Measurements from ENCODE around the gene TCF3. TPM values are rescaled to one million over a fixed set of nuclear protein-coding genes. Genes with fewer than 3 reads are reported as not detected.

The TCF3 gene
- total and polyA plus RNA-seq, 2 donors (not counting 3 experiments of a cell fraction or from before 2014, with no cell fraction given), result 147 to 193 TPM

- intact Hi-C loops (cut with micrococcal nuclease), result no loop called here
- Histone ChIP-seq H3K4me3 (replicated peaks in 1 of 3; ENCODE audit: insufficient read depth in 1 of 3, low read depth in 1 of 3, low read length in 3 of 3) (no peak overlapping the region), H4K20me1 (replicated peaks; ENCODE audit: control insufficient read depth, extremely low read depth, insufficient read depth, low read length) (no peaks in the 10 kb centered on the region), H2AFZ (ENCODE audit: low read depth, low read length) (no peak overlapping the region), H3K27me3 (ENCODE audit: control insufficient read depth in 2 of 2, insufficient read depth in 2 of 2, low read length in 2 of 2) (no peaks in the 10 kb centered on the region), H3K9me1 (replicated peaks; ENCODE audit: control insufficient read depth, extremely low read depth, insufficient read depth, low read length) (no peaks in the 10 kb centered on the region), H3K27ac (ENCODE audit: insufficient read depth, low read depth, low read length) (no peak overlapping the region), H3K4me2 (ENCODE audit: insufficient read depth, low read length) (no peak overlapping the region), H3K9me3 (replicated peaks; ENCODE audit: control insufficient read depth, insufficient read depth, low read length) (no peaks in the 10 kb centered on the region), H3K36me3 (ENCODE audit: control insufficient read depth in 2 of 2, extremely low read depth in 1 of 2, insufficient read depth in 2 of 2, low read length in 2 of 2) (peaks cover 5 to 44% of the 10 kb centered on the region in 2 experiments), H3K9ac (replicated peaks; ENCODE audit: extremely low read depth, insufficient read depth, low read length) (no peak overlapping the region), H3K79me2 (ENCODE audit: control insufficient read depth, insufficient read depth, low read length) (peaks cover 49% of the 10 kb centered on the region), H3K4me1 (ENCODE audit: control insufficient read depth, extremely low read depth, insufficient read depth, low read length) (peaks cover 2% of the 10 kb centered on the region)
- no TSS peak for BruUV-seq (replicated peaks)
- dilution Hi-C loops (cut with MboI; ENCODE audit: extremely low pct_ligation_motif_present, low sequenced_read_pairs), result no loop called here
- ChIA-PET POLR2A (no interaction called here), CTCF (no interaction called here)
- TF ChIP-seq MAX (IDR thresholded peaks at IDR 0.05; ENCODE audit: insufficient read depth, insufficient read length) (no peak), GATA2 (IDR thresholded peaks at IDR 0.05; ENCODE audit: insufficient read depth, insufficient read length, low read depth, low read length) (no peak), MYC (IDR thresholded peaks at IDR 0.05; ENCODE audit: low read depth, low read length) (no peak), POLR2A (IDR thresholded peaks at IDR 0.05; ENCODE audit: low read depth, low read length) (no peak), FOS (IDR thresholded peaks at IDR 0.05; ENCODE audit: borderline replicate concordance, insufficient read depth, low read length) (no peak), CTCF (IDR thresholded peaks at IDR 0.05; ENCODE audit: extremely low read depth in 1 of 2, insufficient read depth in 1 of 2, low read depth in 1 of 2, low read length in 2 of 2) (no peak), JUN (IDR thresholded peaks at IDR 0.05; ENCODE audit: borderline replicate concordance, insufficient read depth, insufficient read length, low read depth) (no peak), POLR2AphosphoS5 (IDR thresholded peaks at IDR 0.05; ENCODE audit: insufficient read depth, low read depth, low read length) (no peak), EZH2 (IDR thresholded peaks at IDR 0.05; ENCODE audit: borderline replicate concordance, low read depth, low read length, severe bottlenecking) (no peak)
- DNase-seq (ENCODE audit: low read depth, low spot score), result no peak
- FAIRE-seq, result no peak
These were observed 5.6 kb downstream of the TCF3 start for GRCh38 chr19:1646659-1647453.
